Ishikawa (cell line): ENCODE results near the gene CNTN4.

Experiments
- CEBPB ChIP-seq: IDR thresholded peaks from 2 replicates; pipeline ENCODE4 v1.6.1; 2012
- CREB1 ChIP-seq: IDR thresholded peaks from 2 replicates; pipeline ENCODE4 v1.6.1; 2012; ENCODE audit warnings: low read depth
- EGR1 ChIP-seq: IDR thresholded peaks from 2 replicates; pipeline ENCODE4 v1.6.1; 2012
- EP300 ChIP-seq: IDR thresholded peaks from 2 replicates; pipeline ENCODE4 v1.6.1; 2012; ENCODE audit warnings: borderline replicate concordance
- FOXM1 ChIP-seq: IDR thresholded peaks from 2 replicates; pipeline ENCODE4 v1.6.1; 2012; ENCODE audit warnings: low read depth, borderline replicate concordance
- RAD21 ChIP-seq: IDR thresholded peaks from 2 replicates; pipeline ENCODE4 v1.6.1; 2012; ENCODE audit warnings: low read depth
- TAF1 ChIP-seq: IDR thresholded peaks from 2 replicates; pipeline ENCODE4 v1.6.1; 2012; ENCODE audit warnings: low read depth, mild to moderate bottlenecking
- TCF12 ChIP-seq: IDR thresholded peaks from 2 replicates; pipeline ENCODE4 v1.6.1; 2012; ENCODE audit warnings: low read depth
- TEAD4 ChIP-seq: IDR thresholded peaks from 2 replicates; pipeline ENCODE4 v1.6.1; 2012
- YY1 ChIP-seq: IDR thresholded peaks from 2 replicates; pipeline ENCODE4 v1.6.1; 2012; ENCODE audit warnings: low read depth
- ZBTB7A ChIP-seq: IDR thresholded peaks from 2 replicates; pipeline ENCODE4 v1.6.1; 2012; ENCODE audit warnings: low read depth
- TF ChIP-seq, protein P1 (sequence below): IDR thresholded peaks from 2 replicates; pipeline ENCODE4 v1.6.1; 2012
- TF ChIP-seq, protein P2 (sequence below): IDR thresholded peaks from 2 replicates; pipeline ENCODE4 v1.6.1; 2012
- TF ChIP-seq, protein P3 (sequence below): IDR thresholded peaks from 2 replicates; pipeline ENCODE4 v1.6.1; 2012; ENCODE audit warnings: low read depth, mild to moderate bottlenecking

CNTN4 gene

DNA sequence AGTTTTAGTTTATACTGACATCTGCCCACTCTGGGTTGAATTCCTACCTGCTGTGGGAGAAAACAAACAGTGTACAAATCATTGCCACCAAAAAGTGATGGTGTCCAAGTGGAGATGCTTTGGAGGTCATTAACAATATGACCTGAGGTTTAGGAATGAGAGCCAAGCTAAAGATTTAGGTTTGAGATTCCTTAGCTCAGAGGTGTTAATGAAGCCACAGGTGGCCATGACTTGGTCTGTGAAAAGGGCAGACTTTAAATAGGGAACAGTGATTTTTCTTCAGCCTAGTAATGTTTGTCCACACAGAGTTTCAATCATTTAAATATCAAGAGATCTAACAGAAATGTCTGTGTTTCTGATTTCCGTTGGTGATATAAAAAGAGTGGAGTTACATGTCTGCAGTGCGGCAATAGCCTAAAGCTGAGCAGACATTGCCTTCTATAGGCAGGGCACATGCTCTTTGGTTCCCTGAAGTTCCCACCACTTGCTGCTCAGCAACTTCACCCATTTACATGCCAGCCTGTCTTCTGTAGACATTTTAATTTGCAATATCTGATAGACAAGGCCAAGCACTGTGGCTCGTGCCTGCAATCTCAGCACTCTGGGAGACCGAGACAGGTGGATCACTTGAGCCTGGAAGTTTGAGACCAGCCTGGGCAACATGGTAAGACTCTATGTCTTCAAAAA, 588.3 kb downstream of the CNTN4 start:
- TF ChIP-seq TAF1, result no peak

DNA sequence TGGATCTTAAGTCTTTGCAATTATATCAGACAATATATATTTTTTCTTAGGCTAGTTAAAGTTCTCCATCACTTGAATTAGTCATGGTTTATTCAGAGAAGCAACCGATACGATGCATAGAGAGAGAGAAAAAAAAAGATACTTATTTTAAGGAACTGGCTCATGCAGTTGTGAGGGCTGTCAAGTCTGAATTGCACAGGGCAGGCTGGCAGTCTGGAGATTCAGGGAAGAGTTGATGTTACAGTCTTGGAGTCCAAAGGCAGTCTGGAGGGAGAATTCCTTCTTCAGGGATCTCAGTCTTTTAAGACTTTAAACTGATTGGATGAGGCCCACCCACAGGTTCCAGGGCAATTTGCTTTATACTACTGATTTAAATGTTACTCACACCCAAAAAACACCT, 598.9 kb downstream of the CNTN4 start:
- TF ChIP-seq EGR1 (no peak), TEAD4 (no peak), TCF12 (no peak), EP300 (no peak), ZBTB7A (no peak)

DNA sequence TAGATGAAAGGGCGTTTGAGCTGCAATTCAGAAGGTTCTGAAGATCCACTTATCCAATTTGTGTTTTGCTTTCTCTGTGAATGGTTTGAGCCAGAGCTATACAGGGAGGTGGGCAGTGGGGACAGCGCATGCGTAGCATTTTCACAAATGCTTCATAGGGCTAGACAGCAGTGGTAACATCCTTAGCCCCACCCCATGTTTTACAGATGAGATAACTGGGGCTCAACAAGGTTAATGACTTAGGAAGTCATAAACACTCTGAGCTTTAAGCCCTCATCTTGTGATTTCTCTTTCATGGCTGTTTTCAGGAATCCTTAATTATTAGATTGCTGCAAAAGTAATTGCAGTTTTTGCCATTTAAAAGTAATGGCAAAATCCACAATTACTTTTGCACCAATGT, 602.8 kb downstream of the CNTN4 start:
- TF ChIP-seq RAD21 (no peak), EP300 (no peak)
- TF ChIP-seq, protein P1, sequence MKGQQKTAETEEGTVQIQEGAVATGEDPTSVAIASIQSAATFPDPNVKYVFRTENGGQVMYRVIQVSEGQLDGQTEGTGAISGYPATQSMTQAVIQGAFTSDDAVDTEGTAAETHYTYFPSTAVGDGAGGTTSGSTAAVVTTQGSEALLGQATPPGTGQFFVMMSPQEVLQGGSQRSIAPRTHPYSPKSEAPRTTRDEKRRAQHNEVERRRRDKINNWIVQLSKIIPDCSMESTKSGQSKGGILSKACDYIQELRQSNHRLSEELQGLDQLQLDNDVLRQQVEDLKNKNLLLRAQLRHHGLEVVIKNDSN, result no peak
- TF ChIP-seq, protein P2, sequence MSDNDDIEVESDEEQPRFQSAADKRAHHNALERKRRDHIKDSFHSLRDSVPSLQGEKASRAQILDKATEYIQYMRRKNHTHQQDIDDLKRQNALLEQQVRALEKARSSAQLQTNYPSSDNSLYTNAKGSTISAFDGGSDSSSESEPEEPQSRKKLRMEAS, result no peak

DNA sequence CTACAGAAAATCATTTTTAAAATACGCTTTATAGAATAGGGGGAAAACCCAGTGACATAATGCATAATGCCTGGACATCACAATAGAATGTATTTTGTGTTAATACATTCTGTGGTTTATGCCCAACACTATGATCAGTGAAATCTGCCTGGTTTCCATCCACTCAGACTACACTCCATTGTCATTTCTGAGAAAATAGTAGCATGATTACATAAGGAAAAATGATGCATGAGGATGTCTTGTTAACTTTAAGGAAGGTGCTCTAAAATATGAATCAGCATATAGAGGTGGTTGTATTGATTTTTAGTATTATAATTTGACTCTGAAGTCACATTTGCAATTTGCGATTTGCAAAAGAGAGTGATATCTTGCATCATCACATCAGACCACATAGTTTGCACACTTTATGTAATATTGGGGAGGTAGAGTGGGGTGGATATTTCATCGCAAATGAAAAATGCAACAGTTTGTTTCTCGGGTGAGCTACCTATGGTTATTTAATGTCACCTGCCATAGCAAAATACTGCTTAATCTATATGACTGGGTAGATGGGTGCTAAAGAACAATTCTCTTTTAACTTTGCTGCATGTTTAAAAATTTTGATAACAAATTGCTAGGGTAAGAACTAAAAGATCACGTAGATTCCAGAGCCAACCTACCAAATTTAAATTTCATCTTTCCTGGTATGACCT, 607.6 kb downstream of the CNTN4 start:
- TF ChIP-seq YY1 (no peak), FOXM1 (no peak), TAF1 (no peak), EGR1 (no peak), CEBPB (no peak), RAD21 (no peak), EP300 (no peak), ZBTB7A (no peak)
- TF ChIP-seq, protein P1, result no peak

DNA sequence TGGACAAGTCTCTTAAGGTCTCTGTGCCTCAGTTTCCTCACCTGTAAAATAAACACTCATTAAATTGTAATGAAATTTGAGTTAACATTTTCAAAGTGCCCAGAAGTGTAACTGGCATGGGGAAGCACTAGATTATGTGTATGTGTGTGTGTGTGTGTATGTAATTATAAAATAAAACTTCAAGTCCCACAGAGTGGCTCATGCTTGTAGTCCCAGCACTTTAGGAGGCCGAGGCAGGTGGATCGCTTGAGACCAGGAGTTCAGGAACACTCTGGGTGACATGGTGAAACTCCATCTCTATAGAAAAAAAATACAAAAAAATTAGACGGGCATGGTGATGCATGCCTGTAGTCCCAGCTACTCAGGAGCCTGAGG, 608.2 kb downstream of the CNTN4 start:
- no peak for TF ChIP-seq ZBTB7A
- TF ChIP-seq, protein P1, result no peak
- TF ChIP-seq, protein P2, result no peak
- no peak for TF ChIP-seq EP300

DNA sequence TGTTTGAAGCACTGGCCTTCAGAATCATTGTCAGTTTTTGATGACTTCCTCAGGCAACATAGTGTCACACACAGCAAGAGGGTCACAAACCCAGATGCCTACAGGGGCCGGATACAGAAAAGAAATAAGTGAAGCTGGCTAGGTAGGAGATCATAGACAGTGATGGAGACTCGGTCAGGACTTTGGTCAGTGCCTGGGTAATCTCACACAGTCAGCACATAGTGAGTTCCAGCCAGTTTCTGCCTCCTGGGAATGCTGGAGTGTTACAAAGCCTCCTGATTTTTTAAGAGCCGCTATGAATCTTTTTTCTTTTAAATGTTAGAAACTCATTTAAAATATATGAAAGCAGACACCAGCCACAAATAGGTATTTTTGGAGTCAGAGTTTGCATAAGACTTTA, 612.4 kb downstream of the CNTN4 start:
- TF ChIP-seq TEAD4, result no peak
- no peak for TF ChIP-seq CREB1
- TF ChIP-seq TAF1, result no peak
- TF ChIP-seq EGR1, result no peak
- no peak for TF ChIP-seq CEBPB
- TF ChIP-seq RAD21, result no peak
- TF ChIP-seq, protein P1, result no peak
- TF ChIP-seq, protein P3, sequence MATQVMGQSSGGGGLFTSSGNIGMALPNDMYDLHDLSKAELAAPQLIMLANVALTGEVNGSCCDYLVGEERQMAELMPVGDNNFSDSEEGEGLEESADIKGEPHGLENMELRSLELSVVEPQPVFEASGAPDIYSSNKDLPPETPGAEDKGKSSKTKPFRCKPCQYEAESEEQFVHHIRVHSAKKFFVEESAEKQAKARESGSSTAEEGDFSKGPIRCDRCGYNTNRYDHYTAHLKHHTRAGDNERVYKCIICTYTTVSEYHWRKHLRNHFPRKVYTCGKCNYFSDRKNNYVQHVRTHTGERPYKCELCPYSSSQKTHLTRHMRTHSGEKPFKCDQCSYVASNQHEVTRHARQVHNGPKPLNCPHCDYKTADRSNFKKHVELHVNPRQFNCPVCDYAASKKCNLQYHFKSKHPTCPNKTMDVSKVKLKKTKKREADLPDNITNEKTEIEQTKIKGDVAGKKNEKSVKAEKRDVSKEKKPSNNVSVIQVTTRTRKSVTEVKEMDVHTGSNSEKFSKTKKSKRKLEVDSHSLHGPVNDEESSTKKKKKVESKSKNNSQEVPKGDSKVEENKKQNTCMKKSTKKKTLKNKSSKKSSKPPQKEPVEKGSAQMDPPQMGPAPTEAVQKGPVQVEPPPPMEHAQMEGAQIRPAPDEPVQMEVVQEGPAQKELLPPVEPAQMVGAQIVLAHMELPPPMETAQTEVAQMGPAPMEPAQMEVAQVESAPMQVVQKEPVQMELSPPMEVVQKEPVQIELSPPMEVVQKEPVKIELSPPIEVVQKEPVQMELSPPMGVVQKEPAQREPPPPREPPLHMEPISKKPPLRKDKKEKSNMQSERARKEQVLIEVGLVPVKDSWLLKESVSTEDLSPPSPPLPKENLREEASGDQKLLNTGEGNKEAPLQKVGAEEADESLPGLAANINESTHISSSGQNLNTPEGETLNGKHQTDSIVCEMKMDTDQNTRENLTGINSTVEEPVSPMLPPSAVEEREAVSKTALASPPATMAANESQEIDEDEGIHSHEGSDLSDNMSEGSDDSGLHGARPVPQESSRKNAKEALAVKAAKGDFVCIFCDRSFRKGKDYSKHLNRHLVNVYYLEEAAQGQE, result no peak

DNA sequence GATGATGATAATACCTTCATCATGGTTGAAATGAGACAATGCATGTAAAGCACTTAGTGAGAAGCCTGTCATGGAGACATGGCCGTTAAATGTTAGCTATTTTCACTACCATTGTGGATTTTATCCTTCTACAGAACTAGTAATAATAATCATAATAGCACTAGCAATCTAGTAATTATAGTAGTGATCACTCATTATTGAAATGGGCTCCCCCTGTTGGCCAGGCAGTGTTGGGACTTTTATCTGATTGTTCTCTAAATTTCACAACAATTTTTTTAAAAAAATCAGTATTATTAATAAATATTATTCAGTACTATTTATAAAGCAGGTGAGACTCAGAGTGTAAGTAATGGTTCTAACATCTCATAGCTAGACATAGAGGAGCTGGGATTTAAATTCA, 615.3 kb downstream of the CNTN4 start:
- no peak for TF ChIP-seq CEBPB
- no peak for TF ChIP-seq EGR1
- no peak for TF ChIP-seq CREB1
- TF ChIP-seq FOXM1, result no peak
- no peak for TF ChIP-seq YY1
- TF ChIP-seq RAD21, result no peak
- TF ChIP-seq, protein P1, result no peak
- TF ChIP-seq TEAD4, result no peak
- TF ChIP-seq, protein P3, result no peak
- no peak for TF ChIP-seq TCF12
- TF ChIP-seq, protein P2, result no peak
